GM18861 (cell line): ENCODE results near the gene OAF.
"Not testable (repeated sequence)": the region's sequence is repeated elsewhere in the genome, so short reads cannot be mapped to it uniquely, and the experiment has no call there.

Source experiments
- ATAC-seq: cut with Tn5 transposase; IDR thresholded peaks from one replicate; pipeline ENCODE4 v1.9.1; 2021; ENCODE audit not compliant: unreplicated experiment

OAF gene

GRCh38 chr11:120210626-120211521 lies at the start of gene OAF:
Gene OAF (plus strand): TSS chr11:120211032. CDS start chr11:120211280, 248 bp downstream.
- ATAC-seq = no peak

GRCh38 chr11:120167659-120168058 lies 43.2 kb upstream of the OAF start:
- ATAC-seq = no peak

- no peak for ATAC-seq
Observed at GRCh38 chr11:120168108-120168959, 42.5 kb upstream of the OAF start.

- ATAC-seq = no peak
Observed at GRCh38 chr11:120168960-120169681, 41.7 kb upstream of the OAF start.

- ATAC-seq = no peak
Observed at GRCh38 chr11:120169981-120170698, 40.7 kb upstream of the OAF start.

GRCh38 chr11:120170741-120171261 lies 40.0 kb upstream of the OAF start:
- no peak for ATAC-seq

- no peak for ATAC-seq
Observed at GRCh38 chr11:120172054-120172911, 38.5 kb upstream of the OAF start.

- no peak for ATAC-seq
Observed at GRCh38 chr11:120173019-120173705, 37.7 kb upstream of the OAF start.

GRCh38 chr11:120173807-120174206 lies 37.0 kb upstream of the OAF start:
- no peak for ATAC-seq

- no peak for ATAC-seq
Observed at GRCh38 chr11:120174866-120175265, 36.0 kb upstream of the OAF start.

GRCh38 chr11:120178561-120179056 lies 32.2 kb upstream of the OAF start:
- no peak for ATAC-seq

- no peak for ATAC-seq
Observed at GRCh38 chr11:120179057-120179672, 31.7 kb upstream of the OAF start.

- ATAC-seq = not testable (repeated sequence)
Observed at GRCh38 chr11:120180063-120180462, 30.8 kb upstream of the OAF start.

GRCh38 chr11:120180551-120181232 lies 30.1 kb upstream of the OAF start:
- no peak for ATAC-seq

GRCh38 chr11:120181376-120181975 lies 29.4 kb upstream of the OAF start:
- ATAC-seq = no peak

- no peak for ATAC-seq
Observed at GRCh38 chr11:120182372-120182771, 28.5 kb upstream of the OAF start.

- no peak for ATAC-seq
Observed at GRCh38 chr11:120182790-120183491, 27.9 kb upstream of the OAF start.
